ENCODE results near the gene ARL11.
A peak's percentile ranks its signal among the peaks of the same experiment; 100 is the strongest.

ARL11 gene

GRCh38 chr13:49649963-49650312 is 21.6 kb downstream of the ARL11 start:
- no peak for DNase-seq

GRCh38 chr13:49651570-49652354 is 23.5 kb downstream of the ARL11 start:
- no peak for DNase-seq

GRCh38 chr13:49652355-49653305 is 24.3 kb downstream of the ARL11 start:
- DNase-seq, result peak; percentile 6

- DNase-seq, result no peak
Observed at GRCh38 chr13:49653478-49653877, 25.2 kb downstream of the ARL11 start.

GRCh38 chr13:49654011-49654410 is 25.7 kb downstream of the ARL11 start:
- no peak for DNase-seq

GRCh38 chr13:49655906-49656305 is 27.6 kb downstream of the ARL11 start:
- no peak for DNase-seq

GRCh38 chr13:49657241-49657641 is 28.9 kb downstream of the ARL11 start:
- DNase-seq, result no peak

GRCh38 chr13:49664606-49665005 is 36.3 kb downstream of the ARL11 start:
- DNase-seq, result no peak

- DNase-seq, result no peak
Observed at GRCh38 chr13:49667773-49668172, 39.5 kb downstream of the ARL11 start.

- DNase-seq, result peak; percentile 16
Observed at GRCh38 chr13:49669735-49670309, 41.5 kb downstream of the ARL11 start.

GRCh38 chr13:49670828-49671227 is 42.5 kb downstream of the ARL11 start:
- DNase-seq, result no peak

- DNase-seq, result no peak
Observed at GRCh38 chr13:49676581-49677298, 48.4 kb downstream of the ARL11 start.

- no peak for DNase-seq
Observed at GRCh38 chr13:49678191-49678914, 50.0 kb downstream of the ARL11 start.

- no peak for DNase-seq
Observed at GRCh38 chr13:49679246-49679645, 50.9 kb downstream of the ARL11 start.

- no peak for DNase-seq
Observed at GRCh38 chr13:49681842-49682435, 53.6 kb downstream of the ARL11 start.

Measured in activated naive CD4-positive, alpha-beta T cell treated with Interleukin-2 at 50 U/mL for 16 hours (primary cell).